ENCODE data around the gene WFDC5. TPM values are rescaled to one million over a fixed set of nuclear protein-coding genes. Genes with fewer than 3 reads are reported as not detected.
"Not testable (repeated sequence)": the region's sequence is repeated elsewhere in the genome, so short reads cannot be mapped to it uniquely, and the experiment has no call there.

WFDC5 gene
- polyA plus RNA-seq, 3 donors: not detected

DNA sequence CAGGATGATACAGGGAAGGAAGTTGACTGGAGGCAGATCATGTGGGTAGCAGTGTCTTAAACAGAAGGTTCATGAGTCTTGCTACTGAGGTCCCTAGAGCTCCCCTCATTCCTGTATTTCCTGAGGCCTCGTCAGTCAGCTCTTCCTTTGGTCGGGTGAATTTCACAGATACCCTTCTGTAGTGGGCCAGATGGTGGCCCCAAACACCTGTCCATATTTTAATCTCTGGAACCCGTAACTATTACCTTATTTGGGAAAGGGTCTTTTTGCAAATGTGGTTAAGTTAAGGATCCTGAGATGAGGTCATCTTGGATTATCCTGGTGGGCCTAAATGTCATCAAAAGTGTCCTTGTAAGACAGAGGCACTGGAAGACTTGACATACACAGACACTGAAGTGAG lies 23.6 kb downstream of the WFDC5 start:
- no peak for DNase-seq (ENCODE audit: low read depth in 3 of 3, low spot score in 2 of 3)

DNA sequence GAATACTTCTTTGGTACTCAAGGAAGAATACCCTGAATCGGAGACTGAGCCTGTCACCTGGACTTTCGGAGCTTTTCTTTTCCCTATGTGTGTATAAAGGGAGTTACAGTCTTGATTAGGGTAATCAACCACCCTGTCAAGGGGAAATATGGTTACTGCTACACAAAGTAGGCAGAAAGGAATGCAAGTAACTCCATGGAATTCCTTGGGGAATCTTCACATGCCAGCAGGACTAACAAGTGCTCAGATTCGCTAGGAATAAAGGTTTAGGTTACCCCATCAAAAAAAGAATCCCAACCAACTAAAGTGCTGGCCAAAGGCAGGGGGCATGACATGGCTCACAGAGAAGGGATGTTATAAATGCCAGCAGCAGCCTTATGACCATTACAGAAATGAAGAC lies 24.5 kb downstream of the WFDC5 start:
- DNase-seq (ENCODE audit: low read depth in 3 of 3, low spot score in 2 of 3): no peak

- no peak for DNase-seq (ENCODE audit: low read depth in 3 of 3, low spot score in 2 of 3)
These were observed 26.7 kb downstream of the WFDC5 start for GRCh38 chr20:45088247-45088646.

- no peak for DNase-seq (ENCODE audit: low read depth in 3 of 3, low spot score in 2 of 3)
These were observed 27.2 kb downstream of the WFDC5 start for GRCh38 chr20:45087814-45088213.

- DNase-seq (ENCODE audit: low read depth in 3 of 3, low spot score in 2 of 3): no peak
These were observed 27.7 kb downstream of the WFDC5 start for GRCh38 chr20:45087097-45087790.

- DNase-seq (ENCODE audit: low read depth in 3 of 3, low spot score in 2 of 3): no peak
These were observed 29.1 kb downstream of the WFDC5 start for GRCh38 chr20:45085867-45086266.

DNA sequence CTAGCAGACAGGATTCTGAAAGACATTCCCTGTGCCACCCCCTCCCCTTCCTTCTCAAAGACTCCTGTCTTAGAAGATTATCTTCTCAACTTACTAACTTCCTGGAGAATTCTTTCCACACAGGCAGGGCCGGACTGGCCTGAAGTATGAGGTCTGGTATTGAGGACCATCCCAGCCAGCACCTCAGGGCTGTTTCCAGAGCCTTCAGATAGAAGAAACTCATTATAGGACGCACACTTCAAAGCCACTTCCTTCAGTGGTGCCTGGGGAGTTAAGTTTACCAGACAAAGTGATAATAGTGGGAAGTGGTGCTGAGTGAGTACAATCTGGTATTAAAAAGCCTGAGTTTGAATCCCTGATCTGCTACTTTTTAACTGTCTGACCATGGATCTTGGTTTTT lies 29.7 kb downstream of the WFDC5 start:
- no peak for DNase-seq (ENCODE audit: low read depth in 3 of 3, low spot score in 2 of 3)

DNA sequence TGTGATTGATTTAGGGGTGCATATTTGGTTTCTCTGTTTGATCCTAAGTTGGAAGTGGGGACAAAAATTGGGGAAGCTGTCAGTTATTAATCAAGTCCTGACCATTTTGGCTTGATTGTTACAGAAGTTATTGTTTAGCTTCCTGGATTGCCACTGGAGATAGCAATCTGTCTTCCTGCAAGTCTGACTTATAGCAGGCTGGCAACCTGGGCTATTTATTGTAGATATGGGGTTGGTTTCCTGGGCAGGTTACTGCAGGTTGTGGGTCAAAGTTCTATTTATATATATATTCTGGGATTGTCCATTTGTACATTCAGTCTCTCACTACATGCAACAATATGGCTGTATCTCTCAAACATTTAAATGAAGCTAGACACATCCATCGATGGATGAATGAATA lies 31.8 kb downstream of the WFDC5 start:
- DNase-seq (ENCODE audit: low read depth in 3 of 3, low spot score in 2 of 3): no peak

GRCh38 chr20:45082468-45082867 lies 32.5 kb downstream of the WFDC5 start:
- no peak for DNase-seq (ENCODE audit: low read depth in 3 of 3, low spot score in 2 of 3)

GRCh38 chr20:45080867-45081624 lies 33.9 kb downstream of the WFDC5 start:
- no peak for DNase-seq (ENCODE audit: low read depth in 3 of 3, low spot score in 2 of 3)

DNA sequence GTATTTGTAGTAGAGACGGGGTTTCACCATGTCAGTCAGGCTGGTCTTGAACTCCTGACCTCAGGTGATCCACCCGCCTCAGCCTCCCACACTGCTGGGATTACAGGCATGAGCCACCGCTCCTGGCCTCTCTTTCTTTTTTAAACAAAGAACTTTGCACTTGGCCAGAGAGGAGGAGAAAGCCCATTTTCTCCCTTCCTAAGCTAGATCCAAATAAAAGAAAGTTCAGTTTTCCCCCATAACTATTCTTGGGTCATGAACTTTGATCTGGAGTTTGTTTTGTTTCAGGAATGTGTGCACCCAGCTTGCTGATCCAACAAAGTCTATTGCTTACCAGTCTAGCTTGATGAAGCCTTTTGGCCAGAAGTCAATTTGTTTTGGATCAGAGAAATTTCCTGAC lies 37.4 kb downstream of the WFDC5 start:
- no peak for DNase-seq (ENCODE audit: low read depth in 3 of 3, low spot score in 2 of 3)

DNA sequence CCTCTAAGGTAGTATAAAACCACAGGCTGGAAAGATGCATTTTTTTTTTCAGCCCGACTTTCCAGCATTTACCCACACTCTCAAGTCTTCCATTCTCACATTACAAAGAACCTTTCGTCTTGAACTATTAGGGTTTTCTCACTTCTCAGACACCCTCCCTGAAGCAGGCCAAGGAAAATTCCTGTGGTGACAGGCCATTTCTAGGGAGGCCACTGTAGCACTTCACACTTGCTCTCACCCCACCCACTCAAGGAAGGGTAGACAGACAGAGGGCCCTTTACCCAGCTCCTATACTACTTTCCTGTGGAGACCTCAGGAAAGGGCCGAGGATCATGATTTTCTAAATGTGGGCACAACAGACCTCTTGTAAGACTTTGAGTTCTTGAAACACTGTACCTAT lies 41.8 kb downstream of the WFDC5 start:
- DNase-seq (ENCODE audit: low read depth in 3 of 3, low spot score in 2 of 3): no peak

- no peak for DNase-seq (ENCODE audit: low read depth in 3 of 3, low spot score in 2 of 3)
These were observed 42.9 kb downstream of the WFDC5 start for GRCh38 chr20:45072066-45072465.

DNA sequence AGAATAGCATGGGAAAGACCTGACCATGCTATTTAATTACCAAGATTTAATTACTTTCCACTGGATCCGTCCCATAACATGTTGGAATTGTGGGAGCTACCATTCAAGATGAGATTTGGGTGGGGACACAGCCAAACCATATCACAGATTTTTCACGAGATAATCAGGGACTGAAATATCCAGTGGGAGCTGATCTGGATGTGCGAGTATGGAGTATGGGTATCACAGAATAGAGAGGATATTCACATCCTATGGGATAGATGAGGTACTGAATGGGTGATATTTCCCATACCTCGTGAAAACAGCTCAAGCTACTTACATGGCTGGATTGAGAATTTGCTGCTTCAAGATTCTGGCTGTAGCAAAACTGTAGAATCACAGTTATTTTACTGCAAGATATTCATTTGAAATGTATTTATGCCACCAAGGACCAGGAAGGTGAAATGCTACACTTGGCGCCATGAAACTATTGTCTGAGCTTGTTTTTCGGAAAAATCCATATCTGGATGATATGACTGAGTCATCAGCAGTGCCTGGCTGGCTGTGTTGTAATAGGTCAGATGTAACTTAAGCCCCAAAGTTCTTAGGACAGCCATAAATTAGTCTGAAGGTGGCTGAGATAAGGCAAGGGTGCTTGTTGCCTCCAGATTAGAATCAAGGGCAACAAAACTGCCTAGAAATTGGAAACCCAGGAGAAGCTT lies 43.9 kb downstream of the WFDC5 start:
- no peak for DNase-seq (ENCODE audit: low read depth in 3 of 3, low spot score in 2 of 3)

DNA sequence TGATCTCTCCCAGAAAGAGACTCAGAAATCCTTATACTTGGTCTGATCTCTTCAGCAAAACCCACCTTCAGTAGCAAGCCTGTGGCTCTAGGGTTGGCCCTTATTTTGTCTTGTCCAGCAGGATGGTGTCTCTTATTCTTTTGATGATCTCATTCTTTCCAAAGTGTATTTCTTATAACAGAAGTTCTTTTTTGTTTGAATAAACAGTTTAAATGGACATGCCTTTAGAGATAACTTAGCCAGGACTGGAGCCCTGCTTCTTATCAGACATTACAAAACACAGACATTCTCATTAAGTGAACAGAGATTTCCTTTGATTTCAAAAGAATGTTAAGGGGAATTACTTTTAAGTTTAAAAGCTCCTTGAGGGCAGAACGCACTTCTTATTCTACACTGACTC lies 45.7 kb downstream of the WFDC5 start:
- no peak for DNase-seq (ENCODE audit: low read depth in 3 of 3, low spot score in 2 of 3)

DNA sequence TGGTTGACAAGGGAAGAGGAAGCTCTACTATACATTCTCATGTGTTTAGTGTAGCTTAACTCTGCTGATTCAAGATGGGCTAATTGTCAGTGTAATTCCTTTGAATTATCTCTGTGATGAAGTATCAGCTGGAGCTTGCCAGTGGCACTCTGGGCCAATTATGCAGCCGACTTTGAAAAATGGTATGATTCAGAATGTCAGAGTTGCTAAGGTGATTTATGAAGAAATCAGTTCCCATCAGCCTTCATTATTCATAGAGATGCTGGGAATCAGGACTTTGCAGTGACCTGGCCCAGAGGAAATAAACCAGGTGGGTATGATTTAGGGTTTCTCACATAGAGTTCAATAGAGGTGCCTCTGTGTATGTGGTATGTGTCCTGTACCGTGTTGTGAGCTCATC lies 47.4 kb downstream of the WFDC5 start:
- no peak for DNase-seq (ENCODE audit: low read depth in 3 of 3, low spot score in 2 of 3)

- no peak for DNase-seq (ENCODE audit: low read depth in 3 of 3, low spot score in 2 of 3)
These were observed 47.9 kb downstream of the WFDC5 start for GRCh38 chr20:45067087-45067486.

- DNase-seq (ENCODE audit: low read depth in 3 of 3, low spot score in 2 of 3): no peak
These were observed 48.6 kb downstream of the WFDC5 start for GRCh38 chr20:45066372-45066771.

GRCh38 chr20:45064812-45065211 lies 50.2 kb downstream of the WFDC5 start:
- DNase-seq (ENCODE audit: low read depth in 3 of 3, low spot score in 2 of 3): no peak

DNA sequence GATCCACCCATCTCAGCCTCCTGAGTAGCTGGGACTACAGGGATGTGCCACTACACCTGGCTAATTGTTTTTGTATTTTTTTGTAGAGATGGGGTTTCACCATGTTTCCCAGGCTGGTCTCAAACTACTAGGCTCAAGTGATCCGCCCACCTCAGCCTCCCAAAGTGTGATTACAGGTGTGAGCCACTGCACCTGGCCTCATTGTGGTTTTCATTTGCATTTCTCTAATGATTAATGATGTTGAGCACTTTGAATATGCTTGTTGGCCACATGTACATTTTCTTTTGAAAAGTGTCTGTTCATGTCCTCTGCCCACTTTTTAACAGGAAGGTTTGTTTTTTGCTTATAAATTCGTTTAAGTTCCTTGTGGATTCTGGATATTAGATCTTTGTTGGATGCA lies 51.9 kb downstream of the WFDC5 start:
- not testable (repeated sequence) for DNase-seq (ENCODE audit: low read depth in 3 of 3, low spot score in 2 of 3)

- DNase-seq (ENCODE audit: low read depth in 3 of 3, low spot score in 2 of 3): no peak
These were observed 53.7 kb downstream of the WFDC5 start for GRCh38 chr20:45061244-45061643.

GRCh38 chr20:45060294-45060693 lies 54.7 kb downstream of the WFDC5 start:
- no peak for DNase-seq (ENCODE audit: low read depth in 3 of 3, low spot score in 2 of 3)
